OCI-LY1 (cell line): ENCODE data around the gene DUXB.

Source experiments
- H2AFZ ChIP-seq: fragments of 200-600 bp; sonication (generic), shearing (Covaris generic); 2 replicates; pipeline ENCODE4 v1.6.0; 2014; ENCODE audit warnings: antibody characterized with exemption, mild to moderate bottlenecking, low read length
- H3F3A ChIP-seq: fragments of 200-600 bp; sonication (generic), shearing (Covaris generic); 2 replicates; pipeline ENCODE4 v1.6.0; 2014; ENCODE audit warnings: mild to moderate bottlenecking, antibody characterized with exemption, low read length, moderate library complexity; ENCODE audit not compliant: insufficient read depth
- H3K27ac ChIP-seq: fragments of 200-600 bp; sonication (generic); 2 replicates; pipeline ENCODE4 v1.5.1; 2014; ENCODE audit warnings: low read length, mixed run types, mild to moderate bottlenecking, low read depth; ENCODE audit not compliant: poor library complexity, severe bottlenecking
- H3K27me3 ChIP-seq: fragments of 200-600 bp; sonication (generic); 2 replicates; pipeline ENCODE4 v1.6.0; 2014; ENCODE audit warnings: antibody characterized with exemption, mild to moderate bottlenecking, low read length, moderate library complexity; ENCODE audit not compliant: insufficient read depth
- H3K36me3 ChIP-seq: fragments of 200-600 bp; sonication (generic); 2 replicates; pipeline ENCODE4 v1.6.1; 2014; ENCODE audit warnings: mild to moderate bottlenecking, antibody characterized with exemption, low read length, moderate library complexity, mixed read lengths; ENCODE audit not compliant: insufficient read depth
- H3K4me1 ChIP-seq: fragments of 200-600 bp; sonication (generic); 2 replicates; pipeline ENCODE4 v1.5.1; 2014; ENCODE audit warnings: mild to moderate bottlenecking, low read length, moderate library complexity; ENCODE audit not compliant: insufficient read depth, severe bottlenecking
- H3K4me2 ChIP-seq: fragments of 200-600 bp; sonication (generic), shearing (Covaris generic); 2 replicates; pipeline ENCODE4 v1.6.1; 2014; ENCODE audit warnings: low read length
- H3K4me3 ChIP-seq: fragments of 200-600 bp; sonication (generic); 2 replicates; pipeline ENCODE4 v1.5.1; 2014; ENCODE audit warnings: low read length, low read depth, mild to moderate bottlenecking, mixed read lengths; ENCODE audit not compliant: poor library complexity, severe bottlenecking
- H3K79me2 ChIP-seq: fragments of 200-600 bp; shearing (Covaris generic); 2 replicates; pipeline ENCODE4 v1.6.1; 2016; ENCODE audit warnings: mixed run types, low read length, mixed read lengths; ENCODE audit not compliant: insufficient read depth
- H3K9ac ChIP-seq: fragments of 200-600 bp; sonication (generic), shearing (Covaris generic); 2 replicates; pipeline ENCODE4 v1.6.1; 2014; ENCODE audit warnings: mild to moderate bottlenecking, low read length, mixed read lengths
- H3K9me2 ChIP-seq: fragments of 200-600 bp; sonication (generic), shearing (Covaris generic); 2 replicates; pipeline ENCODE4 v1.6.1; 2014; ENCODE audit warnings: low read depth, mild to moderate bottlenecking, low read length, mixed read lengths
- H3K9me3 ChIP-seq: fragments of 200-600 bp; shearing (Covaris generic); 2 replicates; pipeline ENCODE4 v1.6.1; 2014; ENCODE audit warnings: low read length, mixed read lengths
- H4K20me1 ChIP-seq: fragments of 200-600 bp; sonication (generic), shearing (Covaris generic); 2 replicates; pipeline ENCODE4 v1.6.0; 2016; ENCODE audit warnings: mild to moderate bottlenecking, low read length; ENCODE audit not compliant: insufficient read depth
- EZH2 ChIP-seq: fragments of 200-600 bp; sonication (generic), shearing (Covaris generic); IDR thresholded peaks from 2 replicates; pipeline ENCODE4 v1.8.0; 2017; ENCODE audit warnings: borderline replicate concordance, mixed run types, mild to moderate bottlenecking, antibody characterized with exemption, low read length, moderate library complexity, mixed read lengths
- TF ChIP-seq, protein P1 (sequence below): fragments of 200-600 bp; sonication (generic), shearing (Covaris generic); IDR thresholded peaks from 2 replicates; pipeline ENCODE4 v1.5.1; 2017; ENCODE audit warnings: mild to moderate bottlenecking, antibody characterized with exemption, low read length, moderate library complexity, mixed read lengths

Gene DUXB

DNA sequence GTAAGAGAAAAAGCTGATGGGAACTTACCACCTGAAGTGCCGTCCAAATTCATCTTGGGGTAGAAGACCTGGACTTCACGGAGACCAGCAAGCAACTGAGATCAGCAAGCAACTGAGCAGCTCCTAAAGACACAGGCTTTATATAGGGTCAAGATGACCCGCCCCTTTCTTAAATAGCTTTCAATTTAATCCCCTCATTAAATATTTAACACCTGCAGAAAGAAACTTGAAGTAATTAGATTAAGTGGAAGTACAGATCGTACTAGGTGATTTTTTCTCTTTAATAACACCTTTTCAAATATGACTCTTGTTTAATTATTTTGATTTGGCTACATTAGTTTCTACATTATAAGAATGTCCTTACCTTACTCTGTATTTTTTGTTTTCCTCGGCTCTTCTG lies 25.1 kb upstream of the DUXB start, which contains the start of gene CPHXL:
TSS of gene CPHXL (minus strand) at position 101 of the 400 bp plus-strand sequence. CDS start at position 53, 48 bp downstream.
- Histone ChIP-seq H3K4me1 (no peaks in the 10 kb centered on the region), H3F3A (no peaks in the 10 kb centered on the region), H3K9me2 (no peaks in the 10 kb centered on the region), H2AFZ (no peak within 1 kb of the TSS), H3K9ac (no peak within 1 kb of the TSS), H3K4me3 (no peak within 1 kb of the TSS), H3K9me3 (no peaks in the 10 kb centered on the region), H3K36me3 (no peaks in the 10 kb centered on the region), H4K20me1 (no peaks in the 10 kb centered on the region), H3K4me2 (no peak within 1 kb of the TSS), H3K79me2 (no peaks in the 10 kb centered on the region), H3K27ac (no peak within 1 kb of the TSS), H3K27me3 (no peaks in the 10 kb centered on the region)
- TF ChIP-seq, protein P1, sequence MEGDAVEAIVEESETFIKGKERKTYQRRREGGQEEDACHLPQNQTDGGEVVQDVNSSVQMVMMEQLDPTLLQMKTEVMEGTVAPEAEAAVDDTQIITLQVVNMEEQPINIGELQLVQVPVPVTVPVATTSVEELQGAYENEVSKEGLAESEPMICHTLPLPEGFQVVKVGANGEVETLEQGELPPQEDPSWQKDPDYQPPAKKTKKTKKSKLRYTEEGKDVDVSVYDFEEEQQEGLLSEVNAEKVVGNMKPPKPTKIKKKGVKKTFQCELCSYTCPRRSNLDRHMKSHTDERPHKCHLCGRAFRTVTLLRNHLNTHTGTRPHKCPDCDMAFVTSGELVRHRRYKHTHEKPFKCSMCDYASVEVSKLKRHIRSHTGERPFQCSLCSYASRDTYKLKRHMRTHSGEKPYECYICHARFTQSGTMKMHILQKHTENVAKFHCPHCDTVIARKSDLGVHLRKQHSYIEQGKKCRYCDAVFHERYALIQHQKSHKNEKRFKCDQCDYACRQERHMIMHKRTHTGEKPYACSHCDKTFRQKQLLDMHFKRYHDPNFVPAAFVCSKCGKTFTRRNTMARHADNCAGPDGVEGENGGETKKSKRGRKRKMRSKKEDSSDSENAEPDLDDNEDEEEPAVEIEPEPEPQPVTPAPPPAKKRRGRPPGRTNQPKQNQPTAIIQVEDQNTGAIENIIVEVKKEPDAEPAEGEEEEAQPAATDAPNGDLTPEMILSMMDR, result no peak
- no peak for TF ChIP-seq EZH2

DNA sequence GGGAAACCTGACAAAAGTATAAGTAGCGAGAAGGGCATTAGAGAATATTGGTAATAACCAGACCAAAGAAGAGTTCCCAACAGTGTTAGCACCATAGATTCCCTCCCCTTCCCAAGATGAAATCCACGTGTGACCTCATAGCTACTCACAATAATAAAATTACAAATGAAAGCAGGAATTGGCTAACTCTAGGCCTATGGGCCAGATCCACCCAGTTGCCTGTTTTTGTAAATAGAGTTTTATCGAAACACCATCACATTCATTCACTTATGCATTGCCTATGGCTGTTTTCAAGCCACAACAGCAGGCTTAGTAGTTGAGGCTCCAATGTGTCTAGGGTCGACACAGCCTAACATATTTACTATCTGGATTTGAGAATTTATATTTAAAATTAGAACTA lies 17.2 kb upstream of the DUXB start:
- H4K20me1 ChIP-seq, result no peaks in the 10 kb centered on the region
- H3K27ac ChIP-seq, result no peak overlapping the region
- H3F3A ChIP-seq, result no peaks in the 10 kb centered on the region
- no peak overlapping the region for H3K4me3 ChIP-seq
- no peak overlapping the region for H2AFZ ChIP-seq
- H3K9me3 ChIP-seq, result no peaks in the 10 kb centered on the region
- H3K27me3 ChIP-seq, result no peaks in the 10 kb centered on the region
- no peaks in the 10 kb centered on the region for H3K4me1 ChIP-seq
- H3K4me2 ChIP-seq, result no peak overlapping the region
- no peaks in the 10 kb centered on the region for H3K9me2 ChIP-seq
- no peaks in the 10 kb centered on the region for H3K36me3 ChIP-seq
- TF ChIP-seq, protein P1, result no peak
- TF ChIP-seq EZH2, result no peak
- no peak overlapping the region for H3K9ac ChIP-seq
- no peaks in the 10 kb centered on the region for H3K79me2 ChIP-seq

DNA sequence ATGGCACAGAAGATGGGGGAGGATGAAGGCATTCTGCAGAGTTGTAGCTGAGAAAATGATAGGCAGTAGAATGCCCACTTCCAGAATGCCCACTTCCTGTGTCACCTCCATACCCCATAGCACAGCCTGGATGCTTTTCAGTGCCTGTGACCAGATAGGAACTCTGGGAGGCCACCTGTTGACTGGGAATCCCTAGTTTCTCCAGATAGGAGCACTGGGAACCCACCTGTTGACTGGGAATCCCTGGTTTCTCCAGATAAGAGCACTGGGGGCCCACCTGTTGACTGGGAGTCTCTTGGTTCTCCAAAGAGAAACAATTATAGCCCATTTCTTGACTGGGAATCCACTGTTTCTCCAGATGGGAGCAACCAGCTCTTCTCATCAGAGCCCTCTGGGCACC lies 13.4 kb upstream of the DUXB start:
- TF ChIP-seq, protein P1, result no peak
- TF ChIP-seq EZH2, result no peak
- no peak overlapping the region for H3K9ac ChIP-seq
- no peak overlapping the region for H2AFZ ChIP-seq
- H3K27me3 ChIP-seq, result no peaks in the 10 kb centered on the region
- peaks cover 10% of the 10 kb centered on the region; the same call in 1 of the 2 replicates for H3K9me3 ChIP-seq
- no peak overlapping the region for H3K4me2 ChIP-seq
- H3K27ac ChIP-seq, result no peak overlapping the region
- H3K9me2 ChIP-seq, result no peaks in the 10 kb centered on the region
- no peaks in the 10 kb centered on the region; the same call in 1 of the 2 replicates for H3K36me3 ChIP-seq
- no peaks in the 10 kb centered on the region for H3K79me2 ChIP-seq
- no peaks in the 10 kb centered on the region for H3K4me1 ChIP-seq
- H3F3A ChIP-seq, result no peaks in the 10 kb centered on the region
- H3K4me3 ChIP-seq, result no peak overlapping the region
- no peaks in the 10 kb centered on the region for H4K20me1 ChIP-seq
